PC-9 (cell line): ENCODE measurements around the gene TMEM165.

Source experiments
- EZH2 ChIP-seq: fragments of 200-600 bp; sonication (generic); IDR thresholded peaks from 2 replicates; pipeline ENCODE4 v1.8.0; 2017; ENCODE audit warnings: antibody characterized with exemption, low read depth
- TF ChIP-seq, protein P1 (sequence below): fragments of 200-600 bp; sonication (generic); conservative IDR thresholded peaks from 2 replicates; pipeline ENCODE4 v1.6.1; 2017; ENCODE audit warnings: mixed run types, antibody characterized with exemption, mild to moderate bottlenecking, moderate library complexity

GRCh38 chr4:55466001-55466400 lies 70.2 kb downstream of the TMEM165 start:
- no peak for TF ChIP-seq EZH2
- TF ChIP-seq, protein P1, sequence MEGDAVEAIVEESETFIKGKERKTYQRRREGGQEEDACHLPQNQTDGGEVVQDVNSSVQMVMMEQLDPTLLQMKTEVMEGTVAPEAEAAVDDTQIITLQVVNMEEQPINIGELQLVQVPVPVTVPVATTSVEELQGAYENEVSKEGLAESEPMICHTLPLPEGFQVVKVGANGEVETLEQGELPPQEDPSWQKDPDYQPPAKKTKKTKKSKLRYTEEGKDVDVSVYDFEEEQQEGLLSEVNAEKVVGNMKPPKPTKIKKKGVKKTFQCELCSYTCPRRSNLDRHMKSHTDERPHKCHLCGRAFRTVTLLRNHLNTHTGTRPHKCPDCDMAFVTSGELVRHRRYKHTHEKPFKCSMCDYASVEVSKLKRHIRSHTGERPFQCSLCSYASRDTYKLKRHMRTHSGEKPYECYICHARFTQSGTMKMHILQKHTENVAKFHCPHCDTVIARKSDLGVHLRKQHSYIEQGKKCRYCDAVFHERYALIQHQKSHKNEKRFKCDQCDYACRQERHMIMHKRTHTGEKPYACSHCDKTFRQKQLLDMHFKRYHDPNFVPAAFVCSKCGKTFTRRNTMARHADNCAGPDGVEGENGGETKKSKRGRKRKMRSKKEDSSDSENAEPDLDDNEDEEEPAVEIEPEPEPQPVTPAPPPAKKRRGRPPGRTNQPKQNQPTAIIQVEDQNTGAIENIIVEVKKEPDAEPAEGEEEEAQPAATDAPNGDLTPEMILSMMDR, result no peak
